Left ventricle myocardium superior (tissue), 1 donor: Measurements from ENCODE around the gene JPT1. TPM values are rescaled to one million over a fixed set of nuclear protein-coding genes. Genes with fewer than 3 reads are reported as not detected.
"Not testable (repeated sequence)": the region's sequence is repeated elsewhere in the genome, so short reads cannot be mapped to it uniquely, and the experiment has no call there.

Experiments used
- ATAC-seq: fragments of 200-7000 bp; cut with Tn5 transposase; one replicate; pipeline ENCODE4 v1.9.1; 2020; ENCODE audit warnings: mild to moderate bottlenecking, moderate library complexity
- DNase-seq: peaks from one replicate; pipeline ENCODE4 v3.0.0-alpha.2; 2020
- intact Hi-C: fragments of 100-400 bp; cut with micrococcal nuclease; formaldehyde crosslinking; loops from one replicate; pipeline ENCODE4 v1.11.0; 2022
- total RNA-seq: library from RNA; stranded (reverse); fragmentation: NEBNext Ultra II Directional; extraction: Animal tissue kit (Norgen Biotek cat#: 25700); gene quantifications from one replicate; pipeline ENCODE4 v1.2.1, GENCODE V29; 2021
- donor health status: DM: no; HTN: yes; CAD: no; lungs with severe emphysema.

JPT1 gene
- total RNA-seq, 1 donor from 2014 or later, result 14.0 TPM

GRCh38 chr17:75159196-75160031 is 5.1 kb upstream of the JPT1 start:
- DNase-seq, result no peak
- ATAC-seq, result no peak
- intact Hi-C loops, result no loop called here

DNA sequence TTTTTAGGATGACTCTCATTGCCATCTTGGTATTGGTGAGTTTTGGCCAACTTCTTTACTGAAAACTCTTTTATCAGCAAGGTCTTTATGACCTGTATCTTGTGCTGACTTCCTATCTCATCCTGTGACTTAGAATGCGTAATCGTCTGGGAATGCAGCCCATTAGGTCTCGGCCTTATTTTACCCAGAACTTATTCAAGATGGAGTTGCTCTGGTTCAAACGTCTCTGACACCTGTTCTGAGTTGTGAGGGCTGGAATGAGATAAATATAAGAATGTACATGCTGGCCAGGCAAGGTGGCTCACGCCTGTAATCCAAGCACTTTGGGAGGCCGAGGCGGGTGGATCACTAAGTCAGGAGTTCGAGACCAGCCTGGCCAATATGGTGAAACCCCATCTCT is 4.2 kb upstream of the JPT1 start:
- DNase-seq, ATAC-seq, intact Hi-C loops: not testable (repeated sequence)

DNA sequence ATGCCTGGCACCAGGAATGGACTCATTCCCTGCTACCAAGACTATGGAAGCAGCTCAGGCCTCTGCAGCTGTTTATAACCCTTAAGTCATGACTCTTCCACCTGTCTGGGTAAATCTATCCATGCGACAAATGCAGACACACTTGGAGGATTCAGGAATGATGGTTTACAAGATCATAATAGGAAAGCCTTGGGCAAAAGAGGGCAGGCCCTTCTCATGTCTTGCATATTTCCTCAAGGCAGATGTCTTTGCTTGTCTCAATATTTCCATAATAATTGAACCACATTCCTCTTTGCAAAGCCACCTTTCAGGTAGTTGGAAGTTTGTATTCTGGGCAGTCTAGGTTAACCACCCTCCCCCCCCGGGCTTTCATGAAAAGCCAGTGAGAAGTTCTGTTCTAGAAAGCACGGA is 884 bp upstream of the JPT1 start:
- no peak for ATAC-seq
- no peak for DNase-seq
- intact Hi-C loops, result no loop called here

DNA sequence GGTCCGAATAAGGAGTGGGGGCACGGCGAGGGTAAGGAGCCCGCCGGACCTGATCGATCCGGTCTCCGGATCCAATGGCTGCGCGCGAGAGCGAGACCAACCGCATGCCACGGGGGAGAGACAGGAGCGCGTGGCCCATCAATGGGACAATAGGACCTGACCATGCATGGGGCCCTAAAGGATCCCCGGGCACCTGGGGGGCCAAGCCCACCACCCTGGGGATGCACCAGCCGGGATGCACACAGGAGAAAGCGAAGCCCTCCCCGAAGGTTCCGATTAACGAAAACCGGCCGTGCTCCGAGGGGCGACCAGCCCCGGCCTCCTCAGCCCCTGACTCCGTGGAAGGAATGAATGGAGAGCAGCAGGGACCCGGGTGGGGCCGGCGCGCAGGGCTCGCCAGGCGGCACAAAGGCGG is 525 bp downstream of the JPT1 start:
- ATAC-seq (no peak), DNase-seq (peak; percentile 35)
- intact Hi-C loops, result no loop called here

DNA sequence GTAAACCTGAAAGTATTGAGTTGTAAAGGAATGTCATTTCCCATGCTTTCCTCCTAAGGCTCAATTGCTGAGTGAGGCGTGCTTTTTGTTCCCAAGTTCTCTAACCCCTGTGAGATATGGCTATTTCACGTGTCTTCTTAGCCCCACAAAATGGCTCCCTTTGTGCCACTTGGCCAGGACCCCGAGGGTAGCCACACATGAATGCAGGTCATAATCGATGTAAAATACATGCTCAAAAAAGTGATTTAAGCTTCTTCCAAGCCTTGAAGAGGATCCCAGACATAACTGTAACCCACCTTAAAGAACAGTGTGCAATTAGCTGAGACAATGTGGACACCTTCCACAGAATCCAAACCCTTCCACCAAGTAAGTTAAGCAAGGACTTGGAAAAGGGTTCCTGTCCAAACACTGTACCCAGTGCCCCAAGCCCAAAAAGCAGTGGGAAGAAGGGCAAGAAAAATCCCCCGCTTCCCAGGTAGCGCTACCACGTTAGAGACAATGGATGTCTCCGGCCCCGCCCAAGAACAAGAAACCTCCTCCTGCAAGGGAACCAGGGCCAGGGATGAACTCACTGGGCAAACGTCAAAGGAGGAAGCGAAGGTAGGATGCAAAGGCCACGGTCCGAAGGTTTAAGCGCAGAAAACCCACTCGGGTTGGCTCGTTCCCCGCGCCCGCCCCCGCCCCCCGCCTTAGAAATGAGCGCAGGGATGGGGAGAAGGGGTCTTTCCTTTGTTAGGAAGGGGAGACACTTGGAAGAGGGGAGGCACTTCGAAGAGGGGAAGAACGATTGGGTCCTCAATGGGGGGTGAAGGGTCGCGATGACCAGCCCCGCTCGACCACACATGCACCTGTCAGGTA is 1.2 kb downstream of the JPT1 start:
- intact Hi-C loops, result no loop called here
- no peak for ATAC-seq

GRCh38 chr17:75152523-75152921 is 1.8 kb downstream of the JPT1 start:
- intact Hi-C loops, result no loop called here
- DNase-seq (no peak), ATAC-seq (no peak)

More for the DNA sequence above, 1.2 kb downstream of the JPT1 start:
- DNase-seq, result no peak

DNA sequence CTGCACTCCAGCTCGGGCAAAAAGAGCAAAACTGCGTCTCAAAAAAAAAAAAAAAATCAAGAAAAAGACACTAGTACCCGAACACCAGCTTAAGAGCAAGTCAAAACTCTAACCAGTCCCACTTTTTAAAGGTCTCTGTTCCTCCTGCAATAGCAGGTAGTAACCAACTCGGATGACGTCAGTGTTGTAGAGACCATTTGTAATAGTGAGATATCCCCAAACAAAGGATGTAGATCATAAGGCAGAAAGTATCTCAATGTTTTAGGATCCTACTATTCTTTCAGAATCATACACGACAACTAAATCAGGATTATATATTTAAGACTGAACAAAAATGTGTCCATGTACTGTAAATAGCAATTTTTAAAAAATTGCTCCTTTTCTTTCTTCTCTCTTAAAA is 2.4 kb downstream of the JPT1 start:
- intact Hi-C loops, result no loop called here
- DNase-seq (no peak), ATAC-seq (no peak)

GRCh38 chr17:75147878-75148546 is 6.3 kb downstream of the JPT1 start:
- DNase-seq (no peak), ATAC-seq (no peak)
- intact Hi-C loops, result no loop called here

DNA sequence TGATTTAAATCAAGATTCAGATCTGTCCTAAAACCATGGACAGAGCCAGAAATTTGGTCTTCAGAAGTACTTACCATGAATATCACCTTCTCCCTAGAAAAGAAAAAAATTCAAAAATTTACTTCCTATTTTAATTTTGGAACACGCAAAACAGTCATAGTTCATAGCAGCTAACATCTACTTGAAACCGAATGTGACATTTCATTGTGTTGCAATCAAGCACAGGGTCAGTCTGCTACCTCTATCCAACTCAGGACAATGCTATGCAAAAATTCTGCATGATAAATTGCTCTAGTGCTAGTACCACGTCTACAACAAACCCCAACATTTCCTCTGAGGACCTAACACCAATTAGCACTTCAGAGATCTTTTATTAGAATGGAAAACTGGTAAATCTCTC is 7.7 kb downstream of the JPT1 start:
- ATAC-seq (no peak), DNase-seq (no peak)
- intact Hi-C loops, result no loop called here

- intact Hi-C loops, result no loop called here
- DNase-seq (no peak), ATAC-seq (no peak)
Measured at GRCh38 chr17:75144816-75145512, 9.3 kb downstream of the JPT1 start.

- ATAC-seq, result no peak
- intact Hi-C loops, result no loop called here
- no peak for DNase-seq
Measured at GRCh38 chr17:75142236-75142971, 11.9 kb downstream of the JPT1 start.

GRCh38 chr17:75138519-75138918 is 15.8 kb downstream of the JPT1 start:
- no peak for ATAC-seq
- no peak for DNase-seq
- intact Hi-C loops, result no loop called here

DNA sequence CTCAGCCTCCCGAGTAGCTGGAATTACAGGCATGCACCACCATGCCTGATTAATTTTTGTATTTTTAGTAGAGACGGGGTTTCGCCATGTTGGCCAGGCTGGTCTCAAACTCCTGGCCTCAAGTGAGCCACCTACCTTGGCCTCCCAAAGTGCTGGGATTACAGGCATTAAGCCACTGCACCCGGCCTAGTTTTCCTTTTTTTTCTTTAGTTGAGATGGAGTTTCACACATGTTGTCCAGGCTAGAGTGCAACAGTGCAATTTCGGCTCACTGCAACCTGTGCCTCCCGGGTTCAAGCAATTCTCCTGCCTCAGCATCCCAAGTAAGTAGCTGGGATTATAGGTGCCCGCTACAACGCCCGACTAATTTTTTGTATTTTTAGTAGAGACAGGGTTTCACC is 16.6 kb downstream of the JPT1 start:
- intact Hi-C loops, DNase-seq, ATAC-seq: not testable (repeated sequence)

DNA sequence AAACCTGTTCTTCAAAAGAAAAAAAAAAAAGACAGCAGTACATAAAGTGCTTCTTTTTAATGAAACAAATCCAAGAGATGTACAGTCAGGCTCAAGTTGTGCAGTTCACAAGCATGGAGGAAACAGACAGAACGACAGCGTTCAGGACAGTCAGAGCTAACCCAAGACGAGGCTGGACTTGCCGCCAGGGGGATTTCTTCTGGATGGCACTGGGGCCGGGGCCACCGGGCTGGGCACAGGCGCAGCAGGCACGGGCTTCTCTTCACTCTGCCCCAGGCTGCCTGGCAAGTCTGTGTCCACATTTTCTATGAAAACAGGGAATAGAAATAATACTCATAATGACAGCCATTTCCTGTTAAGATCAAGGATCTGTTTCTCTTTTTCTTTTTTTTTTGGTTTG is 18.4 kb downstream of the JPT1 start:
- ATAC-seq, result no peak
- DNase-seq, result no peak
- intact Hi-C loops, result no loop called here

GRCh38 chr17:75135452-75135851 is 18.9 kb downstream of the JPT1 start:
- ATAC-seq (no peak), DNase-seq (no peak)
- intact Hi-C loops, result no loop called here

DNA sequence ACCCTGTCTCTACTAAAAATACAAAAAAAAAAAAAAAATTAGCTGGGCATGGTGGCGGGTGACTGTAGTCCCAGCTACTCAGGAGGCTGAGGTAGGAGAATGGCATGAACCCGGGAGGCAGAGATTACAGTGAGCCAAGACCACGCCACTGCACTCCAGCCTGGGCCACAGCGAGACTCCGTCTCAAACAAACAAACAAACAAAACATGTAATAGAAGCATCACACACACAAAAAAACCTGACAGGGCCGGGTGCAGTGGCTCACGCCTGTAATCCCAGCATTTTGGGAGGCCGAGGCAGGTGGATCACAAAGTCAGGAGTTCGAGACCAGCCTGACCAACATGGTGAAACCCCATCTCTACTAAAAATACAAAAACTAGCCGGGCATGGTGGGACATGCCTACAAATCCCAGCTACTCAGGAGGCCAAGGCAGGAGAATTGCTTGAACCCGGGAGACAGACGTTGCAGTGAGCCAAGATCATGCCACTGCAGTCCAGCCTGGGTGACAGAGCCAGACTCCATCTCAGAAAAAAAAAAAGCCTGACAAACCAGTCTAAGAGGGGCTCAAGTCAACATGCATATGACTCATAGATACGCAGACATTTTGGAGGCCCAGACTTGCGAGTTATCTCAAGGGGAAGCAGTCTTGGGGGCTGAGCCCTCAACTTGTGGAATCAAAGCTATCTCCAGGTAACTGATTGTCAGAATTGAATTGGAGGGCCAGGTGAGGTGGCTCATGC is 20.5 kb downstream of the JPT1 start:
- DNase-seq, intact Hi-C loops, ATAC-seq: not testable (repeated sequence)

- DNase-seq (no peak), ATAC-seq (no peak)
- intact Hi-C loops, result no loop called here
Measured at GRCh38 chr17:75133001-75133400, 21.3 kb downstream of the JPT1 start.
